T-helper 1 cell (primary cell): ENCODE data around the gene INMT.

Experiments
- DNase-seq, 5 donors: peaks; one replicate each; pipeline ENCODE4 v3.0.0-alpha.2; 2012 to 2020

The INMT gene

DNA sequence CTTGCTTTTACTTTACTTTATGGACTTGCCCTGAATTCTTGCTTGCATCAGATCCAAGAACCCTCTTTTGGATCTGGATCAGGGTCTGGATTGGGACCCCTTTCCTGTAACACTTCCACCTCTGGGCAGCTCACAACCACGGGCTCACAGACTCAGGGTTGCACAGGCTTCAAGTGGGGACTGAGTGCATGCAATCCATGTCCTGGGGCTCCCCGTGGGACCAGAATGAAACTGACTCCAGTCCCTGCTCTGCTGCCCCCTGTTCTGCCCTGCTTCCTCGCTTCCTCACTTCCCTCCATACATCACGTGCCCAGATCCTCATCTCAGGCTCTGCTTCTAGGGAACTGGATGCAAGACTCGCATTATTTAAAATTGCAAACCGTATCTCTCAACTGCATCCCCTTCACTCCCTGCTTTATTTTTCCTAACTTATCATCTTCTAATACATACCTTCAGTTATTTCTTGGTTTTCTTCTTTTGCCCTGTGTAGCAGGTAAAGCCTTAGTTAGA lies 23.3 kb upstream of the INMT start:
- no peak for DNase-seq

DNA sequence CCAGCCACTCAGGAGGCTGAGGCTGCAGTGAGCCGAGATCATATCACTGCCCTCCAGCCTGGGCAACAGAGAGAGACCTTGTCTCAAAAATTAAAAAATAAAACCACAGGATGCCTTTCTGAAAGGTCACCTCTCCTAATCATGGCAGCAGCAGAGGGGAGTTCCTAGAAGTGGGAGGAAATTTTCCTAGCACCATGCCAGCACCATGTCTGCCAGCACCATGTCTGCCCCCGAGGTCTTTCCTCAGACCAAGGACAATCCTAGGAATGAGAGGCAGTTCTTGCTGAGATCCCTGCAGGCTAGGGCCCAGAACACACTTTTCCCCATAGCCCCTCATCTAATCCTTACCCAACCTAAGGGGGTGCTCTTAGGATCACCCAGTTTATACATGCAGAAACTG lies 22.3 kb upstream of the INMT start:
- no peak for DNase-seq

DNA sequence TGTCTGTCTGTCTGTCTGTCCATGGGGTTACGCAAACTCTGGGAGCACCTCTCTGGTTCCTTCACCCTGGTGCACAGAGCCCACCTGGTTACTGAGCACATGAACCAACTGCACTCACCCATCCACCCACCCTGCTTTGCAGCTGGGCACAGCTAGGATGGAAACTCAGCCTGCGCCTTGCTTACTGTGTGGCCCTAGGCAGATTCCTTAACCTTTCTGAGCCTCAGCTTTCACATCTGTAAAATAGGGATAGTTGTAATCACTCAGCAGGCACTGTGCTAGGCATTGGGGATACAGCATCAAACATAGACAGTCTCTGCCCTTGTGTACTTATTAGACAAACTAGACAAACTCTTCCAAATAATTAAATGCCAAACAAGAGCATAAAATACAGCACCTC lies 21.8 kb upstream of the INMT start:
- no peak for DNase-seq

DNA sequence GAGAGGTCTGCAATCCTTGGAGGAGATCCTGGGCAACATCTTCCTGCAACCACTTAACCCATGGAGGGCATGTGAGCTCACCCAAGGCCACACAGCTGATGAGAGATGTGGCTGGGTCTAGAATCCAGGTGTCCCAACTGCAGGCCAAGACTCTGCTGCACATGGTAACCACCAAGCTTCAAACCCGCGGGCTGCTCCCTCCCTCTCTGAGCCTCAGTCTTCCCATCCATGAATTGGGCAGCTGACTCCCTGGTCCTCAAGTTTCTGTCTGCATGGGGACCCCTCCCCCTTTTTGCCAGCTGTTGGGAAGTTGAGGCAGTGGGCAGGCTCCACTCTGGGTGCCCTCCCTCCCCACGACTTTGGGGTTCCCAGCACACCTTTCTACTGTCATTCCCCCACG lies 20.9 kb upstream of the INMT start:
- no peak for DNase-seq

DNA sequence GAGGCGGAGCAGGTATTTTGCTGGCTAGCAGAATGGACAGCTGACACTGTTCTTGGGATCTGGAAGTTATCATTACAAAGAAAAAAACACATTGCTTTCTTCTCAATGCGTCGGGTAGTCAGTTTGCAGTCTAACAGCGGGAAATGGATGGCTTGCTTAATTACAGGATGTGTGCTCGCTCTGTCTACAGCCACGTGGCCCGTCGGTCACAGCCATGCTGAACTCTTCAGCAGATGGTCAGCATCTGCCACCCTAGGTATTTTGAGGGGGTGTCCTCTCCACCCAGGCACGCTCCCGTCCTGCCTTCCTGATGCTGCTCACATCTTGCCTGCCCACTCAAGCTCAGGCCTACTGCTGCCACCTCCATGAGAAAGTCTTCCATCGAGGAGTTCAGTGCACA lies 20.4 kb upstream of the INMT start:
- DNase-seq = no peak

DNA sequence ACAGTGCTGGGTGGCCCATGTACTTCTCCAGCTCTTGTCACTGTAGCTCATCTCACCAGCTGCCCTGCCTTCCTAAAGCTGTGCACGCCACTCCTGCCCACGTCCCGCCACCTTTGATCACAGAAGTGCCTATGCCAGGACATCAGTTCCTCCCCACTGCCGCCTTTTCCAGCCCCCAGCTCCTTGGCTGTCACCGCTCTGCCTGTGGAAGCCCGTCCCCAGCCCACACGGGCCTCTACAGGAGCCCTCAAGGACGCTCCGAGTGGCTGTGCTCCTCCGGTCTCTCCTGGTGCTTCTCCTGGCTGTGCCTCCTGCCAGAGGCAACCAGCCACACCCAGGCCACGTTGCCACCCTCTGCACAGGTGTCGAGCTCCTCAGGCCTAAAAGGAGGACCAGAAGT lies 19.3 kb upstream of the INMT start:
- no peak for DNase-seq

DNA sequence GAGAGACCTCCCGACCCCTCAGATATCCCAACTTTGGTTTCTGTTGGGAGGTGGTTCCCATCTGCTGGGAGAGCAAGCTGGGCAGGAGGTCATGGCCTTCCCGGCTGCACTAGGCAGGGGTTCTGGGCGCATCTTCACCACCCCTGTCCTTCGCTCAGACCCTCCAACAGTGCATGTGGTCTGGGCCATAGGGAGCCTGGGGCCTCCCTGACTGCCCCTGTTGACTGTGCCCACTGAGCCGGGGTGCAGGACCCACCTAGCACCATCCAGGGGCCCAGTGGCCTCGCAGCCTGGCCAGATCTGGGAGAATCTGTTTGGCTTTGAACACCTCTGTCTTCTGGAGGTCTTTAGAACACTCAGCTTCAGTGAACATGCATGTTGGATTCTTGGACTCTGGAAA lies 18.7 kb upstream of the INMT start:
- no peak for DNase-seq

DNA sequence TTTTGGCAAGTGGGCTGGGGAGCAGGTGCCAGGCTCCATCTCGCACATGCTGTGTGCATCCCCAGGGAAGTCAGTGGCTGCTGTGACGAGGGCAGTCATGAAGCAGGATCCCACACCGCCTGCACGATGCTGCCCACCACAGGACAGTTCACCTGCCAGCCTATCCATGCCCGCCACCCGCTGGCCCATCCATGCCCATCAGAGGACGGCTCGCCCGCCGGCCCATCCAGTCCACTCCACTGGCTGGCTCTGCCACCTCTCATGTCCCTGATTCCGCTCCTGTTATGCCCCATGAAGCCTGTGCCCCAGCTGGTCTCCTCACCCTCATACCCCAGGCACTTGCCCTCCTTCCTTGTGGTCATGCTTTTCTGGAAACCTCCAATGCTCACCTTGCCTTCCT lies 18.2 kb upstream of the INMT start:
- no peak for DNase-seq

DNA sequence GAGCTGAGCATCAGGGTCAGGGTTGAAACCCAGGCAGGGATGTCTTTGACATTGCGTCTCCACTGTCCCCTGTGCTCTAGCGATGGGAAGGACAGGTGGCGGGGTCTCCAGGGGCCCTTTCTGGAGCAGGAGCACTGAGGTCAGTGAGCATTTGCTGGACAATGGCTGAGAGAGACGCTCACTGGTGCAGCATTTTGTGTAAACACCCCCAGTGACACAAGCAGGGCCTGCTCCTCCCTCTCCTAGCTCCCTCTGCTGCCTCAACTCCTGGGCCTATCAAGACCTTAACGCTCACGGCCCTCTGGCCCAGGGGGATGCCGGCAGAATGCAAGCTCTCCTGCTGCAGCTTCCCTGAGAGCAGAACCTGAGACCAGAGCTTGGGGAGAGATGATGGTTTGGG lies 17.4 kb upstream of the INMT start:
- no peak for DNase-seq

DNA sequence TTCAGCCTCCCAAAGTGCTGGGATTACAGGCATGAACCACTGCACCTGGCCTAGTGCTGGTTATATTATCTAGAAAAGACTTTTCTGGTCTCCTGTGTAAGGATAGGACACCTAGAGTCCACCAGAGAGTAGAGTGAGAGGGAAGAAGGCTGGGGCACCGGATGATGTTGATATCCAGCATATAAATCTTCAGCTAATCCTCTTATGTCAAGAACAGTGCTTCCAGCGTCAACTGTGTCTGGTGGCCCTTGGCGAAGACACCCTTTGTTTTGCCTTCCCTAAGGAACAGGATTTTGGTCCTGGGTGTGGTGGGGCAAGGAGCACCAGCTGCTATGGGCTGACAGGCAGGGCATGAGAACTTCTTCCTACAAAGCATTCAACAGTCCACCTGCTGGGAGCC lies 16.3 kb upstream of the INMT start:
- DNase-seq = no peak

DNA sequence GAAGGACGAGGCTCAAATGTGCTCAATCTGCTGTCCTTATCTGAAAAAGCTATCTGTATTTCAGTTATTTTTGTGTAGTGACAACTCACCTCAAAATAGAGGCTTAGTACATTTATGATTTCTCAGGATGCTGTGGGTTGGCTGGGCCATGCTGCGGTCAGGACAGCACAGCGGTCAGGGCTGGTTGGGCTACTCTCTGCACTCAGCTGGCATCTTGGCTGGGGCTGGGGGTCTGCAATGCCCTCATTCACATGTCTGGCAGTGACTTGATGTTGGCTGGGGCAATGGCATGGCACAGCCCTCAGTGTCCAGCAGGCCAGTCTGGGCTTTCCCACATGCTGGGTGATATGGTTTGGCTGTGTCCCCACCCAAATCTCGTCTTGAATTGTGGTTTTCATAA lies 15.6 kb upstream of the INMT start:
- DNase-seq = no peak

DNA sequence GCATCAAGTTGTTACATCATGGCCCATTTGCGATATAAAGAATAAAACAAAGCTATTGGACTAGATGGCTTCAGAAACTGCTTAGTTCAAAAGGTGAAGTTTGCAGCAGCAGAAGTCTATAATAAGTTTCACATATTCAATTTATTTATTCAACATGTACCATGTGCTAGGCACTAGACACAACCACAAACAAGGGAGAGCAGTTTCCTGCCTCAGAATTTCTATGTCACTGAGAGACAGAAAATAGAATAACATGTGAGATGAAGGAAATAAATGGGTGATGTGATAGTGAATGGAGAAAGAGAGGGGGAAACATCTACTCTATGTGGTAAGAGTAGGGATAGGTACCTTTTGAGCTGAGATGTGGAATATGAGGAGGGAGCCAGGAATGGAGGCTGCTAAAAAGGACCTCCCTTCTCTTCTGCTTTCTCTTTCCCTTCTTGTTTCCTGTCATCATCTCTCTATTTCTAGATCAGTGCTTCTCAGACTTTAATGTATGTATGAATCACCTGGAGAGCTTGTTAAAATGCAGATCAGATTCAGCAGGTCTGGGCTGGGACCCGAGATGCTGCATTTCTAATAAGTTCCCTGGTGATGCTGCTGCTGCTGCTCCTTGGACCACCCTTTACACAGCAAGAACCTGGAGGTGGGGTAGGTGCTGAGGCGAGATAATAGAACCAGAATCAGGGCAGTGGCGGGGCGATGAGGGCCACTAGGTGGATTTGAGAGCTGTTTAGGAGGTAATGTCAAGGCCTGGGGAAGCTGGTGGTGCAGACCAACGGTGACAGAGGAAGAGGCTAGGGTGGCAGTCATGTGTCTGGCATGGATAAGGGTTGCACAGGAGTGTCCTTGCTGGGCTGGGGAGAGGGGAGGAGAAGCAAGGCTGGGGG lies 13.7 kb upstream of the INMT start:
- peak in 1 of 5 donors; percentile 44 for DNase-seq

DNA sequence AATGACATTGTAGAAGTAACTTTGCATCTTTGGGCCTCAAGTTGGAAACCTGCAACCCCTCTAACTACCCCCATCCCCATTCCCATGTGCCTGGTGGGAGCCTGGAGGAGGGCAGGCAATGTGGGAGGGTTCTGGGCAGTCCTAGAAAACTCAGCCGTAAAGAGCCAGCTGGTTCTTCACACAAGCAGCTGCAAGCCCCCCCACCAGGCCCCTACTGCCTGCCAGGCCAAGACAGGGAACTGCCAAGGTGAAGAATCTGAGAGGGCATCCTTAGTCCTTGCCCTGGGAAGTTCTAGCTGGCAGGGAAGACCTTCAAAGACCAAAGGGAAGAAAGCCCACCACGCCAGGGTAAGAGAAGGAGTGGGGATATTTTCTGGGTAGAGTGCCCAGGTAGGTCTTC lies 12.2 kb upstream of the INMT start:
- no peak for DNase-seq

DNA sequence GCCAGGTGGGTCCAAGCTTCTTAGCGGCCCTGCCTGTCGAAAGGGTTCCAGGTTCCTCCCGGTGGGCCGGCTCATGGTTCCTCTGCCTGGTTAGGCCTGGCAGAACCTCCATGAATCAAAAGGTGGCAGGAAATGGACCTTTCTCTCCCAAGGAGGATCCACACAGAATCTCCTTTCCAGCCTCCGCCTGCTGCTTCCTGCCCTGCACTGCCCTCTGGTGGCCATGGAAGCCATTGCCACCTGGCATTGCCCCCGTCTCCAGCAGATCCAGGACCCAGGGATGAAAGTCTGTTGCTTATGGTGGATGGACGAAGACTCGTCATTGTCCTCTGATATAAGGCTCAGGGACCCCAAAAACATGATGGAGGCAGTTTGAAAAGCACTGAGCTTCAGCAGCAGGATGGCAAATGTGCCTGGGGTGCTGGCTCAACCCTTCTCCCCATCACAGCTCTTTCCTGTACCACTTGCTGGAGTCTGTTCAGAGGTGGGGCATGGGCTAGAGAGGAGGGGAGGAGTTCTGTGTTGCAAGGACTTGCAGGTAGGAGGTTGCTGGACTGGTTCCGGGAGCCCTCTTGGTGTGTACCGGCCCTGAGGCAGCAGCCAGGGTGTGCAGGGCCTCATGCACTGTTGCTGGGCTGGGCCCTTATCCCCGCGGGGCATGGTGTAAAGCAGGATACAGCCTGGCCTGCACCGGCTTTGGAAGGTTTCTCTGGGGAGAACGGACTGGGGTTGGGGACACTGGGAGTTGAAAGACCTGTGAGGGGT lies 11.3 kb upstream of the INMT start:
- peak; percentile 47 to 71 (median 58) for DNase-seq

DNA sequence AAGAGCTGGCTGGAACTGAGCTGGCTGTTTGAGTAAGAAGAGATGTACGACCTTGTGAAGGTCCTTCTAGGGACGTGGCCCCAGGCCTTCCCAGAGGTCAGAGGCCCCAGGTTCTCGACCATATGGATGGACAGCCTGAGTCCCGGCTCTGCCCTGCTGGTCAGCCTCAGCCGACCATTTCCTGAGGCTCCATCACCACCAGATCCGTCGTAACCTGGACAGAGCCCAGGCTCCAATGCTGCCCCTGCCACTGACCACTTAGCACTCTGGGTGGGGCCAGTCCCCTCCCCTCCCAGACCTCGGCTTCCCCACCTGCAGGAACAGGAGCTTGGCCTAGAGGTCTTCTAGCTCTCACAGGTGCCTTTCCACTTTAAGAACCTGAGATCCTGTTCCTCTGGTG lies 10.6 kb upstream of the INMT start:
- DNase-seq = no peak

DNA sequence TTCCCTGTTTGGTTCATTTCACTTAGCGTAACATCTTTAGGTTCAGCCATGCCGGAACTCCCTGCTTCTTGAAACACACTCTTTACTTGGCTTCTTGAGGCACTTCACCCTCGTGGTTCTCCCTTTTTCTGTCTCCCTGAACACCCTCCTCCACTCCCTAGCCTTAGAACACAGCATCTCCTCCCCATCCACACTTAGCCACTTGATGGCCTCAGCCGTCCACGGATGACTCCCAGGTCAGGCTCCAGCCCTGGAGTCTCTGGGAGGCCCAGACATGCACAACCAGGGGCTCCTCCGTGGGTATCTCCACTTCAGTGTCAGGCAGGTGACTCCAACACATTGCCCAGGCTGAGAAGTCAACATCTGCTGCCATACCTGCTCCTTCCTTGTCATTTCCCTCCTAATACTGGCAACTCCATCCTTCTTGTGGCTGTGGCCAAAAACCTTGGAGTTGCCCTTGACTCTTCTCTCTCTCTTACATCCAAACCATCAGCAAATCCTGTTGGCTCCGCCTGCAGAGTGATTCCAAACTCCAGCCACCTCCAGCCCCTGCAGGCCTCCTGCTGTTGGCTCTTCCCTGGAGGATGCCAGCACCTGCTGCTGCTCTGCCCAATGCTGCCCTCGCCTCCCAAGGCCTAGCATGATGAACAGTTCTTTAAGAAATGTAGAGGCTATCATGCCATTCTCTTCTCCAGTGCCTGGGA lies 8.4 kb upstream of the INMT start:
- DNase-seq = no peak

DNA sequence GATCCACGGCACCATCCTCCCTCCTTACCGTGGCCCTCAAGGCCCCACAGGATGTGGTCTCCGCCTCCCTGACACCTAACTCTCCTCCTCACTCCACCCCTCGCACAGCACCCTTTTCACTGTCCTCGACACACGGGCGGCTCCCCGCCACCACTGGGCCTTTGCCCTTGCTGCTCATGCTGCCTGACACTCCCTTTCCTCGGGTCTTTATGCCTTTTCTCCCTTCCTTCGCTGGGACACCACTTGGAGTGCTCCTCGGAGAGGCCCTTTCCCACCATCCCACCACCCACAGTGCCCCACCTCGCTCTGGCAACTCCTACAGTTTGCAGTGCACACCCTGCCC lies 7.9 kb upstream of the INMT start:
- DNase-seq = no peak

DNA sequence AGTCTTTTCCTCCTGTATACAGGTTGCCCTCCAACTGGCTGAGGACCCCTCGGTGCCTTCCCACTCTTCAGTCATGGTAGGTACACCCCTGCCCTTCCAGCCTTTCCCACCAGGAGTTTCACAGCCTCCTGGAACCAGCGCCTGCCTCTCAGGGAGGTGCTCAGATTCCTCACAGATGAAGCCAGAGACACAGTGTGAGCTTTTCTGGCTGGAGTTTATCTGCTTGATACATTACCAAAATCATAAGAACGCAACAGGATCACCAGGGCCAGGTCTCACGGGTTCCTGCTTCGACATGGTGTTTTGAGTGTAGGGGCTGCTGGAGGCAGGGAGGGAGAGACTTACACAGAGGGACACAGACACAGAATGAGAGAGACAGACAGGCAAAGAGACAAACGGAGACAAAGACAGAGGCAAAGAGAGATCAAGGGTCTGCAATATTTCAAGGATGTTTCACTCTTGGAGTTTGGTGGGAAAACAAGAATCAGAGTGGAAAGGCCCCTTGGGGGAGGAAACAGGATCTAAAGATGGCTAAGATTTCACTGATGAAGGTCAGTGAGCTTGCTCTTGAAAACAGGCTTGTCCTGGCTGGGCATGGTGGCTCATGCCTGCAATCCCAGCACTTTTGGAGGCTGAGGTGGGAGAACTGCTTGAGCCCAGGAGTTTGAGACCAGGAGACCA lies 6.5 kb upstream of the INMT start:
- no peak for DNase-seq

DNA sequence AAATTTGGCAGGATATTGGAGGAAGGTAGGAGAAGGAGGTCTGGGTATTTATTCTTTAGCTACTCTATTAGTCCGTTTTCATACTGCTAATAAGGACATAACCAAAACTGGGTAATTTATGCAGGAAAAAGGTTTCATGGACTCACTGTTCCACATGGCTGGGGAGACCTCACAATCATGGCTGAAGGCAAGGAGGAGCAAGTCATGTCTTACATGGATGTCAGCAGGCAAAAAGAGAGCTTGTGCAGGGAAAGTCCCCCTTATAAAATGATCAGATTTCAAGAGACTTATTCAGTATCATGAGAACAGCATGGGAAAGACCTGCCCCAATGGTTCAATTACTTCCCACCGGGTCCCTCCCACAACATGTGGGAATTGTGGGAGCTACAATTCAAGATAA lies 1.9 kb upstream of the INMT start:
- no peak for DNase-seq

DNA sequence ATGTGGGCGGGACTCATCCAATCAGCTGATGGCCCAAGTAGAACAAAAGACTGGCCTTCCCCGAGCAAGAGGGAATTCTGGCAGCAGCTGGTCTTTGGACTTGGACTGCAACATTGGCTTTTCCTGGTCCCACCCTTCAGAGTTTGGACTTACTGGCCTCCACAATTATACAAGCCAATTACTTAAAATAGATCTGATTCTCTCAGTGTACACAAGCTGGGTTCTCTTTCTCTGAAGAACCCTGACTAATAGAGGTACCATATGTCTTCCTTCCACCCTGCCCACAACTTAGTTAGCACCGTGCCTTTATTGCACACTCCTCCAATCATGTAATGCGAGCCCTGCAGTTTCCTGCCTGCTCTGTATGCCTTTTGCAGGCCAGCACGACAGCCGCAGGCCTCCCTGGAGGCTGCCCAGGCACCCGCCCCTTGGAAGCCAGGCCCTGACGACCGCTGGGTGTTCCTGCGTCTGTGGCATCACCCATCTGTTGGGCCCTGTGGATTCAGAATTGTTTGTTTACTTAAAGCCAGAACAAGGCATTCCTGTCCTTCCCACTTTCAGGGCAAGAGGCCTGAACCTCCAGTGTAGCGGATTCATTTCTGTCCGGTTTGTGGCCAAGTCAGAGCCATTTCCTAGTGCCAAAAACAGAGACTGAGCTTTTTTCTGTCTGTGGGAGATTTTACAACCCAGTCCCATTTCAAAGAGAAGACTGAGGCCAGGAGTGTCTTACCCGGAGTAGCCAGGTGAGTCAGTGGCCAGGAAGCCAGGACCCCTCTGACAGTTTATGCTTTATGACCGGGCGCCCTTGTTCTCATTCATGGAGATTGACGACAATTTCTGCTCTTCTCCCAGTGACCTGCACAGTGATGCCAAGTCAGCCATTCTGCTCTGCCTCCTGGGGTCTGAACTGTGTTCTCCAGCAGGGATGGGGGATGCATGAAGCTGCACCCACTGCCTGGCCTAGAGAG lies 968 bp upstream of the INMT start:
- DNase-seq = no peak

DNA sequence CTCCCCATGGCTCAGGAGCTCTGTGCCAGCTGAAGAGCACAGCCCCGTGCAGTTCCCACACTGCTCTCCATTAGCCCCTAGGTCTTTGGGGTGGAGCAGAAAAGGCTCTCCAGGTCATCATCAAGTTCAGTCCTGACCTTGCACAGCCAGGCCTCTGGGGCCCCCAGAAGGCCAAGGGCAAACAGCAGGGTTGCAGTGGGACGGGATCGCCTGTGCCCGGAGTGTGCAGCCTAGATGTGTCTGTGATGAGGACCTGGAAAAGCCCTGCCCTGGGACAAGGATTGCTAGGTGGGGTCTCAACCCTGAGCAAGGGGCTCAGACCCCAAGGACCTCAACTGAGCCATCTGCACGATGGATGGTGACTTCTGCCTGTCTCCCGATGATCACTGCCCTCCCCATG lies 549 bp downstream of the INMT start:
- DNase-seq = no peak

DNA sequence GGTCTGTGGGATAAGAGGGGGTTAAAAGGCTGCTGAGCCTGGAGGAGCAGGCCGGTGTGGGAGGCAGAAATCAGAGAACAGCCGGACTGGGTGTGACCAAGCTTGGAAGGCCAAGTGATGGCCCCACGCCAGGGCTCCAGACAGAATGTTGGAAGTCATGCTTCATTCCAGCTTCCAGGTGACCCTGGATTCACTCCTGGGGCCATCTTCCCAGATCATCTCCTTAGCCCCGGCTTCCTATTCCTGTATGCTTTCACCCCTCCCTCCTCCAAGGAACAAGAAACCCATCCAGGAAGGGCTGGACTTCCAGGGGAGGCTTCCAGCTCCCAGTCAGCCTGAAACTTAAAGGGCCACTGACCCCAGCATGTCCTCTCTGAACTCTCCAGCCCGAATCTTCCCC lies 1.0 kb downstream of the INMT start:
- DNase-seq = no peak
